HUES6 (cell line): ENCODE results near the gene MRTFA.

Source experiments
- H3K27ac ChIP-seq: 2 replicates; pipeline ENCODE4 v1.7.0; 2013; ENCODE audit warnings: low read depth, mild to moderate bottlenecking, low read length, inconsistent platforms
- H3K27me3 ChIP-seq: 2 replicates; pipeline ENCODE4 v1.6.1; 2013; ENCODE audit warnings: low read length; ENCODE audit not compliant: control insufficient read depth, insufficient read depth
- H3K36me3 ChIP-seq: 2 replicates; pipeline ENCODE4 v1.6.1; 2013; ENCODE audit warnings: low read length; ENCODE audit not compliant: control insufficient read depth, insufficient read depth
- H3K4me1 ChIP-seq: 2 replicates; pipeline ENCODE4 v1.6.1; 2013; ENCODE audit warnings: low read length; ENCODE audit not compliant: control insufficient read depth, insufficient read depth
- H3K4me3 ChIP-seq: 2 replicates; pipeline ENCODE4 v1.5.1; 2013; ENCODE audit warnings: low read depth, low read length
- H3K9ac ChIP-seq: one replicate; pipeline ENCODE4 v1.6.1; 2013; ENCODE audit warnings: mild to moderate bottlenecking, low read length
- H3K9me3 ChIP-seq: 2 replicates; pipeline ENCODE4 v1.6.1; 2013; ENCODE audit warnings: low read depth, low read length; ENCODE audit not compliant: control insufficient read depth, insufficient read depth

MRTFA gene

DNA sequence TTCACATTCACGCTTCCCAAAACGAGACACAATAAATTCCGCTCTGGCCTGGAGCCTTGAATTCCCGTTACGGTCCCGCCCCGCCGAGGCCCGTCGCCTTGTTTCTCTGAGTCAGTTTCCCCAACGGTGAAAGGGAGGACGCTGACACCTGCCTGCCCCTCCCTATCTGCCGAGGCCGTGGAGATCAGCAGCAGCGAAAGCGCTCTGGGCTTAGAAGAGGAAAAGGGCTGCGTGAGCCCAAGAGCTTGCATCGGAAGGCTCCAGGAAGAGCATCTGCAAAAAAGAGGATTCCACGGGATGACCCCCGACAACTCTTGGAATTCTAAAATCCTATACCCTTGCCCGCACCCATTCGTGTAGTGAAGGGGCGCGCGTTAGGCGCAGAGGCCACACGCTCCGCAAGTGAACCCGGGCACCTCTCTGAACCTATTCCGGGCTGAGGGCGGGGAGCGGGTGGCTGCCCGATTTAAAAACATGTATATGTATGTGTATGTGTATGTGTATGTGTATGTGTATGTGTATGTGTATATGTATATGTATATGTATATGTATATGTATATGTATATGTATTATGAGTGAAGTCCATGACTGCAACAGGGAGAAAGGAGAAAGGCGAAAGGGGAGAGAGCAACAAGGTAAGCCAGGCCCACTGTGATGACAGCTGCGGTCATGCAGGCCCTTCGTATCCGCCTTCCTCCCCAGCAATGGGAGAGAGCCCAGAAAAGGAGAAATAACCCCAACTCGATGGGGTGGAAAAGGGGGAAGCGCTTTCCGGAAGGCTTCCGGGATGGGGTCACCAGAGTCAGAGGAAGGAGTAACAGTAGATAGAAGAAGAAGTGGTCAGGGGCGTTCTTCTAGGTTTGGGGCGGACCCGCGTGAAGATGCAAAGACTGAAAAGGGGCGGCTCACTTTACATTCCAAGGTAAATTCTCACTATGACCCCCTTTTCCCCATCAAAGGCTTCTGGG, 948 bp upstream of the MRTFA start:
- no peaks in the 10 kb centered on the region for H3K36me3 ChIP-seq
- peak overlapping the region; percentile 66 for H3K9ac ChIP-seq
- H3K9me3 ChIP-seq: no peaks in the 10 kb centered on the region
- peaks cover 8% of the 10 kb centered on the region; the same call in 1 of the 2 replicates for H3K4me1 ChIP-seq
- H3K4me3 ChIP-seq: peak overlapping the region; percentile 84
- no peak overlapping the region for H3K27ac ChIP-seq
- no peaks in the 10 kb centered on the region for H3K27me3 ChIP-seq

DNA sequence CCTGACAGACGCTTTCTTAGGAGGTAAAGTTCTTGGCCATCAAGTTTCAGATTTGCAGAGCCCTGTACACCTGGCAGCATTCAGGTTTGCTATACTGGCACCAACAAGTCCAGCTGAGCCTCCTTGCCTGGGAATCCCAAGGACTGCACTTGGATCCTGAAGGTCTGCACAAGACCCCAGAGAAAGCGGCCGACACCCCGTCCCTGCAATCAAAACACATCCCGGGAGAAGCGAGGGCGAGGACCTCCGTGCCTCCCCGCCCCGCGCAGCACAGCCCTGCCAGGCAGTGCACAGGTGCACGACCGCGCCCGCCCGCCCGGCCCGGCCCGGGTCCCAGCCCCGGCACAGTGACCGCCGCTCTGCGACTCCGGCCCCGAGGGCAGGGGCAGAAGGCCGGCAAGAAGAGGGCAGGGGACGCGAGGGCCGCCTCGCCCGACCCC, 559 bp downstream of the MRTFA start:
- Histone ChIP-seq H3K36me3 (no peaks in the 10 kb centered on the region), H3K4me3 (peak overlapping the region; percentile 84), H3K4me1 (peaks cover 8% of the 10 kb centered on the region; the same call in 1 of the 2 replicates), H3K27me3 (no peaks in the 10 kb centered on the region), H3K9ac (peak overlapping the region; percentile 89), H3K27ac (peak overlapping the region; percentile 64; the same call in 1 of the 2 replicates), H3K9me3 (0 out of 2 replicates have a peak, but pooled peaks cover 2% of the 10 kb centered on the region)

DNA sequence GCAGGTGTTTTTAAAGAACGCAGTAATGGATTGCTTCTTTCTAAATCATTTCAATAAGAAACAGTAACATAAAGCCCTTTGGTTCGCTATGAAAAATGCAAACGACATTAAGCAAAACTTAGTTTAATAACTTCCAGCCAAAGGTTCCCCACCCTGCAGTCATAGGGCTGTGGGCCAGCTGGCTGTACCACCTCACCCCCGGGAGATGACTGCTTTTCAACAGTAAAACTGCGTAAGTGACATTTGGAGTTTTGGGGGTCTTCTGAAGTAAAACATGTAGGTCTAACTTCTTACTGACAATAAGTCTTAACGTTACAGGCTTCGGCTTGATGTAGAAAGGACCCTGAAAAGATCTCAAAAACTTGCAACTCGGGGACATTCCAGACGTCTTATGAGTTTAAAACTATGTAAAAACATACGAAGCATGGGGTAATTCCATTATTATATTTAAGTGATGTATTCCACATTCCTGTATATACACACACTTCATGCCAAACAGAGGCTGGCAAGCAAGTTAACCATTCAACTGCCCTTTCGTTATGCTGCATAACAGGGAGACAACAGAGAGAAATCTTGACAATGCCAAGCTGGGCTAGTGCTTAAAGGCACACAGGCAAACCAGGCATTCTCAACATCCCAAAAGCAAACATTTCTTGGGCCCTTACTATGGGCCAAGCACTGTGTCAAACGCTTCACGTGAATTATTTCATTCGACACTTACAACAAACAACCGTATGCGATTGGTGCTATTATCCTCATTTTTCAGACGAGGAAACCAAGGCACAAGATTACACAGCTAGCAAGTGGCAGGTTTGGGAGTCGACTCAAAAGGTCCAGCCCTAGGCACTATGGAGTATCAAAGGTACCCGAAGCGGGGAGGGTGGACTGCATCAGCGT, 1.2 kb downstream of the MRTFA start:
- Histone ChIP-seq H3K27ac (no peak overlapping the region), H3K4me3 (peak overlapping the region; percentile 84), H3K36me3 (no peaks in the 10 kb centered on the region), H3K9me3 (0 out of 2 replicates have a peak, but pooled peaks cover 2% of the 10 kb centered on the region), H3K27me3 (no peaks in the 10 kb centered on the region), H3K9ac (peak overlapping the region; percentile 89), H3K4me1 (peaks cover 8% of the 10 kb centered on the region; the same call in 1 of the 2 replicates)

DNA sequence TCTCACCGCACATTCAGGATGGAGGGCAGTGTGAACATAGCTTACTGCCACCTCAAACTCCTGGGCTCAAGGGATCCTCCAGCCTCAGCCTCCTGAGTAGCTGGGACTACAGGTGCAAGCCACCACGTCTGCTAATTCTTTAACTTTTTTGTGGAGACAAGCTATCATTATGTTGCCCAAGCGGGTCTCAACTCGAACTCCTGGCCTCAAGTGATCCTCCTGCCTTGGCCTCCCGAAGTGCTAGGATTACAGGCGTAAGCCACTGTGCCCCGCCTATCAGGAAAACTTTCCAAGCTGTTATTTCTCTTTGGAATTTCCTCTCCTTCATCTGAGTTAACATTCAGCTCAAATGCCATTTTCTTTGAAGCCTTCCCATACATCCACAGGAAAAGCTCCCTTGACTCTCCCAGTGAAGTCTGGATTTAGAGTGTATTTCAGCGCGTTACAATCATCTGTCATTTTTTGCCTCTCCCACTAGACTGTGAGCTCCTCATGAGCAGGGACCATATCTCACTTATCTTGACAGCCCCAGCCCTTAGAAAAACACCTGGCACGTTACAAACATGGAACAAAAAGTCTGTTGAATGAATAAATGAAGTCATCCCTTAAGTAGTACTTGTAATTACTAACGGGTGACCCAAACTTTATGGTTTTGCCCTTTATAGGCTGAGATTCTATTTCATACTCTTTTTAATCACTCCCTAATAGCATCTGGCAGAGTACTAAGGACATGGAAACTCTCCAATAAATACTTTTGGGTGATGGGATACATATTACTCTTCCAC, 2.2 kb downstream of the MRTFA start:
- Histone ChIP-seq H3K9ac (no peak overlapping the region), H3K4me3 (no peak overlapping the region)

DNA sequence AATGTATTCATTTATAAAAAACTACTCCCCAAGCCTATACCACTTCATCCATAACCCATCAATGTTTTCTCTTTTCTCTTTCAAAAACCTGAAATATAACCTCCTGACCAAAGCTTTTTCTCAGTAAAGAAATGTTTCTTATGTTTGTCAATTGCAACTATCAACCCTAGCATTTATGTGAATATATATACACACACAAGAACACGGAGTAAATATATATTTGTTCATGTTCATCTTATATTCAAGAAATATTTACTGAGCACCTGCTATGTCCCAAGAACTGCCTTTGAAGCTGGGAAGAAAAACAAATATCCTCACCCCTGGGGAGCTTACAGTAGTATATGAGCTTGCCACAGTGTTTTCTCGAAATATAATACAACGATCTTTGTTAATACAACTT, 3.5 kb downstream of the MRTFA start:
- no peaks in the 10 kb centered on the region for H3K27me3 ChIP-seq
- H3K36me3 ChIP-seq: no peaks in the 10 kb centered on the region
- H3K9ac ChIP-seq: no peak overlapping the region
- 0 out of 2 replicates have a peak, but pooled peaks cover 2% of the 10 kb centered on the region for H3K9me3 ChIP-seq
- H3K27ac ChIP-seq: no peak overlapping the region
- H3K4me3 ChIP-seq: no peak overlapping the region
- H3K4me1 ChIP-seq: peaks cover 8% of the 10 kb centered on the region; the same call in 1 of the 2 replicates

More for the DNA sequence above, 2.2 kb downstream of the MRTFA start:
- no peak overlapping the region for H3K27ac ChIP-seq
- peaks cover 8% of the 10 kb centered on the region; the same call in 1 of the 2 replicates for H3K4me1 ChIP-seq
- 0 out of 2 replicates have a peak, but pooled peaks cover 2% of the 10 kb centered on the region for H3K9me3 ChIP-seq
- no peaks in the 10 kb centered on the region for H3K27me3 ChIP-seq
- H3K36me3 ChIP-seq: no peaks in the 10 kb centered on the region

DNA sequence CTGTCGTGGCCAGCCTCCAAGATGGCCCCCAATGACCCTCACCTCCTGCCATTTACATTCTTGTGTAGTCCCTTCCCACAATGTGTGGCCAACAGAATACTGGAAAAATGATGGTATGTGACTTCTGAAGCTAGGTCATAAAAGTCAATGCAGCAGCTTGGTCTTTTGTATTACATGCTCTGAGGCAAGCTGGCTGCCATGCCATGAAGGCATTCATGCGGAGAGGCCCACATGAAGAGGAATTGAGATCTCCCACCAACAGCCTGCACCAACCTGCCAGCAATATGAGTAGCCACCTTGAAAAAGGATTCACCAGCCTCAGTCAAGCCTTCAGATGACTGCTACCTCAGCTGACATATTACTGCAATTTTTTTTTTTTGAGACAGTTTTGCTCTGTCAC, 4.6 kb downstream of the MRTFA start:
- no peaks in the 10 kb centered on the region for H3K36me3 ChIP-seq
- H3K4me3 ChIP-seq: no peak overlapping the region
- H3K9ac ChIP-seq: no peak overlapping the region
- peaks cover 8% of the 10 kb centered on the region; the same call in 1 of the 2 replicates for H3K4me1 ChIP-seq
- no peaks in the 10 kb centered on the region for H3K27me3 ChIP-seq
- 0 out of 2 replicates have a peak, but pooled peaks cover 2% of the 10 kb centered on the region for H3K9me3 ChIP-seq
- no peak overlapping the region for H3K27ac ChIP-seq

DNA sequence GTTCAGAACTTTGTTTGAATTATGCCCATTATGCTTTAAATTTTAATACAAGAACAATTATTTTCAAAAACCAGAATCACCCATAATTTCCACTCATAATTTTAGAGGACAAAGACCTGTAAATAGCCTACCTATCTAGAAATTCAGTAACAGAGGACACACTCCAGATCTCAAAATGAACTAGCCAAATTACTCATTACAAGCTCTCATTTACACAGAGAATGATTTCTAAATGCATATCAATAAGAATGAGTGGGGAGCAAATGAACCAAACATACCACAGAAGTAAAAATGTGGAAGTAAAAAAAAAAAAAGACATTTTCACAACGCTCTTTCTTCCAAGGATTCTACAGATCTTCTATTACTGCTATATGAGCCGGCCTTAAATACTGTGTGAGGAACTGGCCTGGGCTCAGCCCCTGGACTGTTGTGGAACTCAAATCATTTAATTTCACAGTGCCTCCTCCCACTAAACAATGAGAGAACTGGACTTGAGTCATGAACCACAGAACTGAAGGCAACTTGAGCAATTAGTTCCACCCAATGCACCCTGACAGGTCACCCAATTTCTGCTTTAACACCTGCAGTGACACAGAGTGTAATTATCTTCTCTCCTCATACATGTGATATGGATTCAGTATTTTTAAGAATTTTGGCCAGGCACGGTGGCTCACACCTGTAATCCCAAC, 8.0 kb downstream of the MRTFA start:
- H3K9ac ChIP-seq: no peak overlapping the region
- H3K27ac ChIP-seq: no peak overlapping the region
- H3K27me3 ChIP-seq: no peaks in the 10 kb centered on the region

DNA sequence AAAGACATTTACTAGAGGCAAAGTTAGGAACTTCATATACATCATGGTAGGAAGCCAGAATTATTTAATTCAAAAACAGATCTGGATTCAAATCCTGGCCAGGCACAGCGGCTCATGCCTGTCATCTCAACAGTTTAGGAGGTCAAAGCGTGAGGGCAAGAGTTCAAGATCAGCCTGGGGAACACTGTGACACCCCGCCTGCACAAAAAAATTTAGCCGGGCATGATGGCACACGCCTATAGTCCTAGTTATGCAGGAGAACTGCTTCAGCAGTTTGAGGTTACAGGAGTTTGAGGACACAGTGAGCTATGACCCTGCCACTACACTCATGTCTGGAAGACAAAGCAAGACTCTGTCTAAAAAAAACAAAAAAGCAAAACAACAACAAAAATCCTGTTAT, 8.9 kb downstream of the MRTFA start:
- H3K9ac ChIP-seq: no peak overlapping the region
- no peaks in the 10 kb centered on the region for H3K4me1 ChIP-seq
- H3K27me3 ChIP-seq: no peaks in the 10 kb centered on the region
- H3K27ac ChIP-seq: no peak overlapping the region
- no peaks in the 10 kb centered on the region for H3K36me3 ChIP-seq
- no peak overlapping the region for H3K4me3 ChIP-seq
- 0 out of 2 replicates have a peak, but pooled peaks cover 6% of the 10 kb centered on the region for H3K9me3 ChIP-seq

More for the DNA sequence above, 8.0 kb downstream of the MRTFA start:
- Histone ChIP-seq H3K9me3 (0 out of 2 replicates have a peak, but pooled peaks cover 2% of the 10 kb centered on the region), H3K36me3 (no peaks in the 10 kb centered on the region), H3K4me1 (no peaks in the 10 kb centered on the region), H3K4me3 (no peak overlapping the region)

DNA sequence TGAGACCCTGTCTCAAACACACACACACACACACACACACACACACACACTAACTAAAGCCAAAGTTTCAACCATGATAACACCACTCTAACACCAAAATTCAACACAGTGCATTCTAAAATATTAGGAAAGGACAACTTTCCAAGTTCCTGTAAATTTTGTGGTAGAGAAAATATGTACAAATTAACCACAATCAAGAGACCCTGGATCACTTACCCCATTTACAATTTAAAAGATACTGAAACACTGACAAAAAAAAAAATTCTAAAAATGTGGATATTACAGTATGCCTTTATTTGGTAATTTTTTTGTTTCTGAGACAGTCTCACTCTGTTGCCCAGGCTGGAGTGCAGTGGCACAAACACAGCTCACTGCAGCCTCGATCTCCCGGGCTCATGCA, 9.7 kb downstream of the MRTFA start:
- Histone ChIP-seq H3K27me3 (no peaks in the 10 kb centered on the region), H3K4me3 (no peak overlapping the region), H3K9me3 (0 out of 2 replicates have a peak, but pooled peaks cover 8% of the 10 kb centered on the region), H3K4me1 (no peaks in the 10 kb centered on the region), H3K27ac (no peak overlapping the region), H3K36me3 (no peaks in the 10 kb centered on the region), H3K9ac (no peak overlapping the region)
